Measurements from ENCODE around the gene SIMC1.

SIMC1 gene

DNA sequence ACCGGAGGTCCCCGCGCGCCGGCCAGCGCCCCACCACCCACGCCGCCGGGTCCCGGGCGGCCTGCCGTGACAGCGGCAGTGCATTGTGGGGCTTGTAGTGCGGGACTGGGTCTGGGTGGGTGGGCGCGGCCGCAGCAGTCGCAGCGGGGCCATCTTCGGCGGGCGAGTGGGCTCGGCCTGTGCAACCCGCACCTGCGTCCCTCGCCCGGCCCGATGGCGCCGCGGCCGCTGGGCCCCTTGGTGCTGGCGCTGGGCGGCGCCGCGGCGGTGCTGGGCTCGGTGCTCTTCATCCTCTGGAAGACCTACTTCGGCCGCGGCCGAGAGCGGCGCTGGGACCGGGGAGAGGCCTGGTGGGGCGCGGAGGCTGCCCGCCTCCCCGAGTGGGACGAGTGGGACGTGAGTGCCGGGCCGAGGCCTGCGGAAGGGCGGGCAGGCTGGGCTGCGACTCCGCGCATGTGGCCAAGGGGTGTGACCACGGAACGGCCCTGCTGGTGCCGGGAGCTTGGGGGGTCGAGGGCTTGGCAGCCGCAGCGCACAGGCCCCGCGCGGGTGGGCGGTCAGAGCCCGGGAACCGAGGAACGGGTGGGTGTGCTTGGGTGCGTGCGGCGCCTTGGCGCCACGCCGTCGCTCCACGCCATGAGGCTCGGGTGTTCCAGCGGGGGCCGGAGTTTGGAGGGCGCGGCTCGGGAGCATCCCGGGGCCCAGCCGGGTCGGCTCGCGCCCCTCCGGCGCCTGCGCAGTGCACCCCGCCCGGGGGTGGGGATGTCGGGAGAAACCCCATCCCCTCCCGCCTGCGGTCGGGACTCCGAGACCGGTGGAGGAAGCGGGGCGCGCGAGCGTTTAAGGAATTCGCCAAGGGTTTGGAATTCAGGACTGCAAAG lies 127.4 kb downstream of the SIMC1 start, which contains the start of gene ARL10:
TSS of gene ARL10 (plus strand) at position 137 of the 881 bp plus-strand sequence. CDS start at position 214, 77 bp downstream.
- Histone ChIP-seq H3K4me3 (ENCODE audit: low read depth, low read length) (peak within 1 kb of the TSS; percentile 80), H3K27me3 (no peaks in the 10 kb centered on the region), H3K4me1 (no peaks in the 10 kb centered on the region), H3K9me3 (no peaks in the 10 kb centered on the region), H3K36me3 (peaks cover 5% of the 10 kb centered on the region; the same call in 1 of the 2 replicates)
- TF ChIP-seq, protein P1, sequence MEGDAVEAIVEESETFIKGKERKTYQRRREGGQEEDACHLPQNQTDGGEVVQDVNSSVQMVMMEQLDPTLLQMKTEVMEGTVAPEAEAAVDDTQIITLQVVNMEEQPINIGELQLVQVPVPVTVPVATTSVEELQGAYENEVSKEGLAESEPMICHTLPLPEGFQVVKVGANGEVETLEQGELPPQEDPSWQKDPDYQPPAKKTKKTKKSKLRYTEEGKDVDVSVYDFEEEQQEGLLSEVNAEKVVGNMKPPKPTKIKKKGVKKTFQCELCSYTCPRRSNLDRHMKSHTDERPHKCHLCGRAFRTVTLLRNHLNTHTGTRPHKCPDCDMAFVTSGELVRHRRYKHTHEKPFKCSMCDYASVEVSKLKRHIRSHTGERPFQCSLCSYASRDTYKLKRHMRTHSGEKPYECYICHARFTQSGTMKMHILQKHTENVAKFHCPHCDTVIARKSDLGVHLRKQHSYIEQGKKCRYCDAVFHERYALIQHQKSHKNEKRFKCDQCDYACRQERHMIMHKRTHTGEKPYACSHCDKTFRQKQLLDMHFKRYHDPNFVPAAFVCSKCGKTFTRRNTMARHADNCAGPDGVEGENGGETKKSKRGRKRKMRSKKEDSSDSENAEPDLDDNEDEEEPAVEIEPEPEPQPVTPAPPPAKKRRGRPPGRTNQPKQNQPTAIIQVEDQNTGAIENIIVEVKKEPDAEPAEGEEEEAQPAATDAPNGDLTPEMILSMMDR (IDR thresholded peaks at IDR 0.05; ENCODE audit: low read depth, low read length) = no peak
- DNase-seq = peak; percentile 73

DNA sequence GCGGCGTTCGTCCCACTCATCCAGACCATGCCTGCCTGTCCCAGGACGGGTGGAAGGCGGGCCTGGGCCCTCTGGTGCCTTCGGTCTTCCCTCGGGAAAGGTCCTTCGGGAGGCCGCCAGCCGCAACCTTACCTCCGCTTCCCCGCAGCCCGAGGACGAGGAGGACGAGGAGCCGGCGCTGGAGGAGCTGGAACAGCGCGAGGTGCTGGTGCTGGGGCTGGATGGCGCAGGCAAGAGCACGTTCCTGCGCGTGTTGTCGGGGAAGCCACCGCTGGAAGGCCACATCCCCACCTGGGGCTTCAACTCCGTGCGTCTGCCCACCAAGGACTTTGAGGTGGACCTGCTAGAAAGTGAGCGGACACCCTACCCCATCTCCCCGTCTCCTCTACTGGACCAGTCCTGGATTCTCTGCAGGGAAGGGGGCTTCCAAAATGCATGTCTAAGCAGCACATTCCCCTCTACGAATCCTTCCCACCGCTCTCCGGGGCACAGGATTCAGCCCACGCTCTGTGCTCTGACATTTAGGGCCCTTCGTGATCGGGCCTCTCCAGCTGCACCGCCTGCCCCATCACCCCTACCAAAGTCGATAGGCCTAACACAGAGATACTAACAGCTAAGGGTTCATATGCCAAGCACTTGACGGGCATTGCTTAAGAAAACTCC lies 128.1 kb downstream of the SIMC1 start:
- Histone ChIP-seq H3K36me3 (peaks cover 5% of the 10 kb centered on the region; the same call in 1 of the 2 replicates), H3K4me1 (no peaks in the 10 kb centered on the region), H3K4me3 (ENCODE audit: low read depth, low read length) (peak overlapping the region; percentile 80), H3K9me3 (no peaks in the 10 kb centered on the region), H3K27me3 (no peaks in the 10 kb centered on the region)
- no peak for DNase-seq
- TF ChIP-seq, protein P1 (IDR thresholded peaks at IDR 0.05; ENCODE audit: low read depth, low read length) = no peak

DNA sequence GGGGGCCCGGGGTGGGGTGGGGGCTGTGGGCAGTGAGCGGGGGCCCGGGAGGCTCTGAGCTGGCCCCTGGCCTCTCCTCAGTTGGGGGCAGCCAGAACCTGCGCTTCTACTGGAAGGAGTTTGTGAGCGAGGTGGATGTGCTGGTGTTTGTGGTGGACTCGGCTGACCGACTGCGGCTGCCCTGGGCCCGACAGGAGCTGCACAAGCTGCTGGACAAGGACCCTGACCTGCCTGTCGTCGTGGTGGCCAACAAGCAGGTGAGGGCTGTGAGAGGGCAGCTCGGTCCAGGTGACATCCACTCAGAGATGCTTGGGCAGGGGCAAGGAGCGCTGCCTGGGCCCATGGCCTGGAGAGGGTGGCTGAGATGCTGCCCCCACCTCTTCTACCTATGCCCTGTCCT lies 130.5 kb downstream of the SIMC1 start:
- H3K36me3 ChIP-seq = peaks cover 9% of the 10 kb centered on the region; the same call in 1 of the 2 replicates

GRCh38 chr5:176369934-176370711 lies 131.9 kb downstream of the SIMC1 start:
- Histone ChIP-seq H3K9me3 (no peaks in the 10 kb centered on the region), H3K27me3 (no peaks in the 10 kb centered on the region), H3K4me1 (no peaks in the 10 kb centered on the region), H3K36me3 (peaks cover 9% of the 10 kb centered on the region; the same call in 1 of the 2 replicates), H3K4me3 (ENCODE audit: low read depth, low read length) (no peak overlapping the region)
- no peak for DNase-seq
- TF ChIP-seq, protein P1 (IDR thresholded peaks at IDR 0.05; ENCODE audit: low read depth, low read length) = no peak

More for the DNA sequence above, 130.5 kb downstream of the SIMC1 start:
- H3K9me3 ChIP-seq = no peaks in the 10 kb centered on the region
- H3K4me1 ChIP-seq = no peaks in the 10 kb centered on the region
- H3K4me3 ChIP-seq (ENCODE audit: low read depth, low read length) = no peak overlapping the region
- DNase-seq = no peak
- TF ChIP-seq, protein P1 (IDR thresholded peaks at IDR 0.05; ENCODE audit: low read depth, low read length) = no peak
- H3K27me3 ChIP-seq = no peaks in the 10 kb centered on the region

DNA sequence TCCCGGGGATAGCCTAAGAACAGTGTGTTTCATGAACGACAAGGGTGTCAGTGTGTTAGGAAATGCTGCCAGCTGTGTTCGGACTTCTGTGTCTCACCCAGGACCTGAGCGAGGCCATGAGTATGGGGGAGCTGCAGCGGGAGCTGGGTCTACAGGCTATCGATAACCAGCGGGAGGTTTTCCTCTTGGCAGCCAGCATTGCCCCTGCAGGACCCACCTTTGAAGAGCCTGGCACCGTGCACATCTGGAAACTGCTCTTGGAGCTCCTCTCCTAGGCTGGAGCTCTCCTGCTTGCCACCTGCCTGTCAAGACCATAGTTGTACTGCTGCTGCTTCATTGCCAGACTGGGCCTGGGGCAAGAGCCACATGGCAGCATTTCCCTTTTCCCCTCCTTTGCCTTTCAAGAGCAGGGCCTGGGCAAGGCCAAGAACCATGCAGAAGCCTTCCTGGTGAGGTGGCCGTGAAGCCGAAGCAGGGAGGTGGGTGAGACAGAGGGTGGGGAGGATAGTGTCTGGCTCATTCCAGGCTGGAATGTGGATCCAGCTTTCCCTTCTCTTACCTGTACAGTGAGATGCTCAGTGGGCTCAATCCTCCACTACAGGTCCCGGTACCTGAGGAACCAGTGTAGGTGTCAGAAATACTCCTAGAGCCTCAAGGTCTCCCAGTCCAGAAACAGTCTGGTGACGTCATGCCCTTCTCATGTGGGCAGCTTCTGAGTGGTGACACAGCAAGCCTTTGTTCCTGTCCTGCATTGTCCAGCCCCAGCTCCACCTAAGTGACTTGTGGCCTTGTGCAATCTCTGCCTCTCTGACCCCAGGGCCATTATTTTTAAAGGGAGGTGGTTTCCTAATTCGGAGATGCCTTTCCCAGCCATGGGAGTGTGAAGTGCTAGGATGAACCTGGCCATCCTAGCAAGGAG lies 133.7 kb downstream of the SIMC1 start:
- peaks cover 4% of the 10 kb centered on the region; the same call in 1 of the 2 replicates for H3K36me3 ChIP-seq
- no peak for DNase-seq
- H3K9me3 ChIP-seq = no peaks in the 10 kb centered on the region
- H3K4me1 ChIP-seq = no peaks in the 10 kb centered on the region
- H3K4me3 ChIP-seq (ENCODE audit: low read depth, low read length) = no peak overlapping the region
- TF ChIP-seq, protein P1 (IDR thresholded peaks at IDR 0.05; ENCODE audit: low read depth, low read length) = no peak
- no peaks in the 10 kb centered on the region for H3K27me3 ChIP-seq
